Cerebellar nuclear complex (tissue), 1 donor: Measurements from ENCODE around the gene CNTNAP2.
"Not testable (repeated sequence)": the region's sequence is repeated elsewhere in the genome, so short reads cannot be mapped to it uniquely, and the experiment has no call there.

Source experiments
- DNase-seq, 2 experiments: peaks; one replicate each; lab custom pipeline; 2025; lab: John Stamatoyannopoulos, UW

The CNTNAP2 gene

GRCh38 chr7:146885231-146885630 is 768.6 kb downstream of the CNTNAP2 start:
- DNase-seq, result no peak

- no peak for DNase-seq
Observed at GRCh38 chr7:146889806-146890555, 773.4 kb downstream of the CNTNAP2 start.

- DNase-seq, result no peak
Observed at GRCh38 chr7:146892151-146892550, 775.5 kb downstream of the CNTNAP2 start.

- no peak for DNase-seq
Observed at GRCh38 chr7:146894927-146895326, 778.3 kb downstream of the CNTNAP2 start.

- no peak for DNase-seq
Observed at GRCh38 chr7:146902266-146902665, 785.7 kb downstream of the CNTNAP2 start.

- no peak for DNase-seq
Observed at GRCh38 chr7:146902728-146903127, 786.1 kb downstream of the CNTNAP2 start.

GRCh38 chr7:146905746-146906145 is 789.1 kb downstream of the CNTNAP2 start:
- DNase-seq, result not testable (repeated sequence)

GRCh38 chr7:146922782-146923181 is 806.2 kb downstream of the CNTNAP2 start:
- no peak for DNase-seq

- DNase-seq, result no peak
Observed at GRCh38 chr7:146926841-146927240, 810.2 kb downstream of the CNTNAP2 start.

- no peak for DNase-seq
Observed at GRCh38 chr7:146937836-146938235, 821.2 kb downstream of the CNTNAP2 start.

GRCh38 chr7:146943483-146943882 is 826.9 kb downstream of the CNTNAP2 start:
- no peak for DNase-seq

- DNase-seq, result no peak
Observed at GRCh38 chr7:146948703-146949102, 832.1 kb downstream of the CNTNAP2 start.

- no peak for DNase-seq
Observed at GRCh38 chr7:146956321-146956720, 839.7 kb downstream of the CNTNAP2 start.

GRCh38 chr7:146956853-146957252 is 840.3 kb downstream of the CNTNAP2 start:
- DNase-seq, result no peak

- no peak for DNase-seq
Observed at GRCh38 chr7:146960773-146961391, 844.3 kb downstream of the CNTNAP2 start.

GRCh38 chr7:146961617-146962016 is 845.0 kb downstream of the CNTNAP2 start:
- DNase-seq, result no peak

GRCh38 chr7:146966274-146966673 is 849.7 kb downstream of the CNTNAP2 start:
- no peak for DNase-seq

GRCh38 chr7:146982482-146982881 is 865.9 kb downstream of the CNTNAP2 start:
- no peak for DNase-seq

- DNase-seq, result no peak
Observed at GRCh38 chr7:146991596-146991995, 875.0 kb downstream of the CNTNAP2 start.

- DNase-seq, result no peak
Observed at GRCh38 chr7:146993764-146994163, 877.2 kb downstream of the CNTNAP2 start.

GRCh38 chr7:147008530-147008929 is 891.9 kb downstream of the CNTNAP2 start:
- no peak for DNase-seq

GRCh38 chr7:147012666-147013065 is 896.1 kb downstream of the CNTNAP2 start:
- DNase-seq, result no peak

GRCh38 chr7:147013825-147014224 is 897.2 kb downstream of the CNTNAP2 start:
- DNase-seq, result no peak
